Pancreas (tissue), 10 donors: ENCODE data around the gene FGG. TPM values are rescaled to one million over a fixed set of nuclear protein-coding genes. Genes with fewer than 3 reads are reported as not detected.

Source experiments
- ATAC-seq, 4 donors: fragments of 200-7000 bp; cut with Tn5 transposase; one replicate each; pipeline versions ENCODE4 v1.8.0 to v1.9.1; 2020; ENCODE audit warnings: mild to moderate bottlenecking in 4 of 4, moderate library complexity in 4 of 4
- DNase-seq, 6 donors: peaks; one replicate each; pipeline ENCODE4 v3.0.0-alpha.2; 2020
- FAIRE-seq: peaks from 2 replicates; lab custom pipeline; 2012; peaks lifted over from hg19 to GRCh38; lab: Jason Lieb, UNC
- H3K27ac ChIP-seq, 4 donors: fragments of 200-600 bp; sonication (generic); 1 replicate in 3 of 4; 2 replicates in 1 of 4; pipeline versions ENCODE4 v1.5.0 to v1.8.0; 2020
- H3K27me3 ChIP-seq, 4 donors: fragments of 200-600 bp; one replicate each; pipeline ENCODE4 v1.8.0; 2021
- H3K36me3 ChIP-seq, 3 donors: fragments of 200-600 bp; sonication (generic) in 1 of 3; one replicate each; pipeline versions ENCODE4 v1.5.0 to v1.8.0; 2020 to 2021
- H3K4me1 ChIP-seq, 3 donors: fragments of 200-600 bp; one replicate each; pipeline ENCODE4 v1.8.0; 2021
- H3K4me3 ChIP-seq, 4 donors: fragments of 200-600 bp; sonication (generic) in 2 of 4; one replicate each; pipeline versions ENCODE4 v1.5.0 to v1.8.0; 2020 to 2021
- H3K9me3 ChIP-seq, 4 donors: fragments of 200-600 bp; one replicate each; pipeline ENCODE4 v1.8.0; 2021
- WGBS, 2 donors: extraction: QIAGEN DNeasy Blood & Tissue Kit; methylation state at CpG; one replicate each; pipeline ENCODE4 v1.1.7; 2013; 5-methylcytosine and 5-hydroxymethylcytosine counted together
- intact Hi-C, 3 donors: fragments of 100-400 bp; cut with DNase I; formaldehyde crosslinking; loops; one replicate each; pipeline versions ENCODE4 v1.11.1 to v1.14.2; 2022
- polyA plus RNA-seq, 2 donors: library from polyadenylated mRNA; stranded (reverse); fragments of 200-250 nt; gene quantifications; one replicate each; pipeline ENCODE4 v1.2.3, GENCODE V29; 2013
- total RNA-seq, 6 donors: library from RNA; stranded (reverse); fragmentation: NEBNext Ultra II Directional in 4 of 6; extraction: Animal tissue kit (Norgen Biotek cat#: 25700) in 4 of 6; gene quantifications; one replicate each; pipeline versions ENCODE4 v1.2.1 to v1.2.4, GENCODE V29; 2021 to 2023
- TF ChIP-seq, protein P1 (sequence below), 4 donors: fragments of 200-600 bp; sonication (generic) in 3 of 4; IDR thresholded peaks; one replicate each; pipeline versions ENCODE4 v1.5.0 to v1.8.0; 2021; ENCODE audit warnings: antibody characterized with exemption in 4 of 4
- donor health status: healthy with polysubstance abuse.
- donor health status: DM: no; HTN: no; CAD: no; lungs with moderate emphysema.
- donor health status: DM: no; HTN: no; CAD: no.
- donor health status: control.
- donor health status: control.
- donor health status: Bipolar disorder and iron deficiency.
- donor health status: DM: yes; HTN: yes; CAD: no.
- donor health status: DM: no; HTN: no; CAD: no.
- donor health status: DM: no; HTN: no; CAD: no.
- donor health status: DM: yes; HTN: yes; CAD: no.

FGG gene
- total and polyA plus RNA-seq, 8 donors: 0.20 to 26.0 (median 4.0) TPM; not detected in 1

DNA sequence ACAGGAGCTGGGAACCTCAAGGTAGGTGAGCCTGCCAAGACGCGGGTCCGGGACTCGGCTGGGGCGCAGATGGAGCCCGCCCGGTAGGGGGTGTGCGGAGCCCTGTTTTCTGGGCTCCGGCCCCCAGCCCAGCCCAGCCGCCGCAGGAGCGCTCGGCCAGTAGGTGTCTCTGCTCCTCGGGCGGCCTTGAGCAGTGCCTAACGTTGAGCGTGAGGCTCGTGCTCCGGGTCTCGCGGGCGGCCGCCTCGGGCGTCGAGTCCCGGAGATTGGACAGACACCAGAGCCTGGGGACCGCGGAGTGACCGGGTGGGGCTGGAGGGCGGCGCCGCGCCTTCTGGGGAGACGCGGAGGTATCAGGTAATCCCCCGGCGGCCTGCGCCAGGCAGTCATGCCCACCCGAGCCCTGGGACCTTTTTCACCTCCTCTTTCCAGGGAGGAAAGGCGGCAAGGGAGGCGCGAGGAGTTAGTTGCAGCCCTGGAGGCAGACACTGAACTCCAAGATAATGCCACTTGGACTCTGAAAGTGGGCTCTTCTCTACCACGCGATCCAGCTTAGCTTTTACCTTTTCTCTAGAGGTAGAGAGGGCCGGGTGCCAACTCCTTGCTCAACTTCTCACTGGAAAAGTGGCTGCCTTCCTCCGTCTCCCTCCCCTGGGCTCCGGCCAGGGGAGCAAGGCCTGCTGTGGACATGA, 14.5 kb upstream of the FGG start:
- intact Hi-C loops: no loop called here
- 5 to 6% methylated on average over 47 to 48 of the region's 48 CpGs for WGBS, 2 donors
- Histone ChIP-seq H3K36me3 (no peaks in the 10 kb centered on the region), H3K27ac (no peak overlapping the region), H3K4me1 (peaks cover 0 to 3% (median 0%) of the 10 kb centered on the region in 3 donors), H3K4me3 (peak overlapping the region; percentile 5 to 39 (median 21)), H3K9me3 (no peaks in the 10 kb centered on the region), H3K27me3 (no peaks in the 10 kb centered on the region)
- TF ChIP-seq, protein P1, sequence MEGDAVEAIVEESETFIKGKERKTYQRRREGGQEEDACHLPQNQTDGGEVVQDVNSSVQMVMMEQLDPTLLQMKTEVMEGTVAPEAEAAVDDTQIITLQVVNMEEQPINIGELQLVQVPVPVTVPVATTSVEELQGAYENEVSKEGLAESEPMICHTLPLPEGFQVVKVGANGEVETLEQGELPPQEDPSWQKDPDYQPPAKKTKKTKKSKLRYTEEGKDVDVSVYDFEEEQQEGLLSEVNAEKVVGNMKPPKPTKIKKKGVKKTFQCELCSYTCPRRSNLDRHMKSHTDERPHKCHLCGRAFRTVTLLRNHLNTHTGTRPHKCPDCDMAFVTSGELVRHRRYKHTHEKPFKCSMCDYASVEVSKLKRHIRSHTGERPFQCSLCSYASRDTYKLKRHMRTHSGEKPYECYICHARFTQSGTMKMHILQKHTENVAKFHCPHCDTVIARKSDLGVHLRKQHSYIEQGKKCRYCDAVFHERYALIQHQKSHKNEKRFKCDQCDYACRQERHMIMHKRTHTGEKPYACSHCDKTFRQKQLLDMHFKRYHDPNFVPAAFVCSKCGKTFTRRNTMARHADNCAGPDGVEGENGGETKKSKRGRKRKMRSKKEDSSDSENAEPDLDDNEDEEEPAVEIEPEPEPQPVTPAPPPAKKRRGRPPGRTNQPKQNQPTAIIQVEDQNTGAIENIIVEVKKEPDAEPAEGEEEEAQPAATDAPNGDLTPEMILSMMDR (IDR thresholded peaks at IDR 0.05): peak; percentile 15 to 42 (median 35)
- ATAC-seq: peak; percentile 92 to 97 (median 96)
- FAIRE-seq: no peak
- peak; percentile 41 to 89 (median 68) for DNase-seq

DNA sequence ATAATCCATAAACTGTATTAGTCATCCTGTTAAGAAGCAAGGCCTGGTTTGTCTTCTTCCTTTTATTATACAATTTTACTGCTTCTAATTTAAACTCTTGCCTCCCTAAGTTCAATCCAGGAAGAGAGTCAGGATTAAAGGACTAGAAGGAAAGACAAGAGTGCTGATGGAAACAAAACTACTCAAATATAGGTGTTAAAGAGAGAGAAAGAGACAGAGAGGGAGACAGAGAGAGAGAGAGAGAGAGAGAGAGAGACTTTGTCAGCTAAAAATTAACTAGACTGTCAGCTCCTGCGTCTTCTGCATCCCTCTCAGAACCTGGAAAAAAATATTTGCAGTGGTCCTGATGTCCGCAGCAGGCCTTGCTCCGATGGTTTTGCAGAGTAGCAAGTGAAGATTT, 13.5 kb upstream of the FGG start:
- no peak for DNase-seq
- 76 to 77% methylated on average over 3 of the region's 3 CpGs for WGBS, 2 donors
- no peak for ATAC-seq
- Histone ChIP-seq H3K27ac (no peak overlapping the region), H3K27me3 (no peaks in the 10 kb centered on the region), H3K4me1 (peaks cover 0 to 3% (median 0%) of the 10 kb centered on the region in 3 donors), H3K36me3 (no peaks in the 10 kb centered on the region), H3K9me3 (no peaks in the 10 kb centered on the region), H3K4me3 (no peak overlapping the region)
- FAIRE-seq: no peak
- TF ChIP-seq, protein P1 (IDR thresholded peaks at IDR 0.05): no peak
- intact Hi-C loops: no loop called here

DNA sequence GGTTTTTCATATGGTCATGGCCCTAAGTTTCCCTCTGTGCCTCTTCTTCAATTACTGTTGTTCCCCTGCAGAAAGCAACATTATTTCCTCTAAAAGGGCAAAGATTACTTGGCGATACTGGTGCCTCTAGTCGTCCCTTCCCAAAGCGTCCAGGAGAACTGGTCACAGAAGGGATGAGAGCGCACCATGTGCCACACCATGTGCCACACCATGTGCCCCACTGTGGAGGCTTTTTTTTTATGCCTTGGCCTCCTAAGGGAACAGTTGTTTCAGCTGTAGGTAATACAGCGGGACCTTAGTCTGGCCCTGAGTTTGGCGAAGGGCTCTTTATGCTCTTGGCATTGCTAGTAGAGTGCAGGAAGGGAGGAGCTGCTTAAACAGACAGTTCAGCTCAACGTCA, 11.5 kb upstream of the FGG start:
- ATAC-seq: no peak
- intact Hi-C loops: loop anchor here in 1 of 3 donors (5.0 kb wide), 1 partner anchor 67 kb away; no protein-coding TSS in a partner anchor
- no peak overlapping the region for H3K27ac ChIP-seq
- no peaks in the 10 kb centered on the region for H3K27me3 ChIP-seq
- DNase-seq: no peak
- H3K36me3 ChIP-seq: no peaks in the 10 kb centered on the region
- TF ChIP-seq, protein P1 (IDR thresholded peaks at IDR 0.05): no peak
- FAIRE-seq: no peak
- 80 to 86% methylated on average over 7 of the region's 7 CpGs for WGBS, 2 donors
- peaks cover 0 to 3% (median 0%) of the 10 kb centered on the region in 3 donors for H3K4me1 ChIP-seq
- no peak overlapping the region for H3K4me3 ChIP-seq
- no peaks in the 10 kb centered on the region for H3K9me3 ChIP-seq

DNA sequence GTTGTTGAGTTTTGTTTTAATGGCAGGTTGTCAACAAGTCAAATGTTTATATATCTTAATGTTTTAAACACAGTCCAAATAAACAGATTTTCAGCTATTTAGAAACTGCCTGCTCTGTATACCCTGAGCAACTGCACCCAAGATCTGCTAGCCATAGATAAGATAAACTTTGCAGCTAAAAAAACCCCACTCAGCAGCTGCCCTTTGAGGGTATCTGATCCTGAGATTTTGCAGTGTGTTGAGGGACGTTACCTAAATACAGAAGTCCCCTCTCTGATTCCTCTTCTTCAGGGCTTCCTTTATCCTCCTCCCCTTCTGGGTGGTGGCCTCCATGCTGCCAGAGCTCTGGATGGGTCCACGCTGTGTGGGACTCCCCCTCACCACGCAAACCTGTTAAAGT, 11.0 kb upstream of the FGG start:
- no peak for FAIRE-seq
- intact Hi-C loops: loop anchor here in 1 of 3 donors (5.0 kb wide), 1 partner anchor 66 kb away; no protein-coding TSS in a partner anchor
- no peak overlapping the region for H3K27ac ChIP-seq
- DNase-seq: no peak
- no peaks in the 10 kb centered on the region for H3K27me3 ChIP-seq
- peaks cover 0 to 3% (median 0%) of the 10 kb centered on the region in 3 donors for H3K4me1 ChIP-seq
- H3K9me3 ChIP-seq: no peaks in the 10 kb centered on the region
- no peak for ATAC-seq
- H3K4me3 ChIP-seq: no peak overlapping the region
- no peaks in the 10 kb centered on the region for H3K36me3 ChIP-seq
- TF ChIP-seq, protein P1 (IDR thresholded peaks at IDR 0.05): no peak
- WGBS, 2 donors: 67 to 70% methylated on average over 3 of the region's 3 CpGs

DNA sequence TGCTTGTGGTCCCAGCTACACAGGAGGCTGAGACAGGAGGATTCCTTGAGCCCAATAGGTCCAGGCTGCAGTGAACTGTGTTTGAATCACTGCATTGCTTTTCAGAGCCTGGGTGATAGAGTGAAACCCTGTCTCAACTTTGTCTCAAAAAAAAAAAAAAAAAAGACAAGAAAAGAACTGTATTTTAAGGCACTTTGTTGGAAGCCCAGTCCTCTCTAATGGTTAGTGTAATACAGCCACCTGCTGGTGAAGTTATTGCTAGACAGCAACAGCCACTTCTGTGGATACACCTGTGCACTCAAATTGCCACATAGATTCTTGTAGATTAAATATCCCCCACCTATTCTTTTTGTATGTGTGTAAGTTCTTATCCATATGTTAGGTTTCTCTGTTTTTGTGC, 10.1 kb upstream of the FGG start:
- intact Hi-C loops: loop anchor here in 1 of 3 donors (5.0 kb wide), 1 partner anchor 65 kb away; no protein-coding TSS in a partner anchor
- FAIRE-seq: no peak
- H3K4me1 ChIP-seq: peaks cover 0 to 7% (median 5%) of the 10 kb centered on the region in 3 donors
- H3K9me3 ChIP-seq: no peaks in the 10 kb centered on the region
- ATAC-seq: peak; percentile 47 to 73 (median 66)
- H3K27me3 ChIP-seq: no peaks in the 10 kb centered on the region
- TF ChIP-seq, protein P1 (IDR thresholded peaks at IDR 0.05): peak; percentile 10 to 53 (median 36)
- no peak overlapping the region for H3K4me3 ChIP-seq
- no peaks in the 10 kb centered on the region for H3K36me3 ChIP-seq
- H3K27ac ChIP-seq: no peak overlapping the region
- DNase-seq: peak in 1 of 6 donors; percentile 30
